GM21786 (cell line): ENCODE results near the gene E4F1.
"Not testable (repeated sequence)": the region's sequence is repeated elsewhere in the genome, so short reads cannot be mapped to it uniquely, and the experiment has no call there.

Experiments
- ATAC-seq: cut with Tn5 transposase; IDR thresholded peaks from one replicate; pipeline ENCODE4 v1.9.1; 2021; ENCODE audit not compliant: unreplicated experiment

Gene E4F1

GRCh38 chr16:2240331-2240730, 16.9 kb downstream of the E4F1 start:
- ATAC-seq: not testable (repeated sequence)

GRCh38 chr16:2242598-2242997, 19.2 kb downstream of the E4F1 start:
- ATAC-seq: no peak

- ATAC-seq: no peak
These were observed 19.7 kb downstream of the E4F1 start for GRCh38 chr16:2243031-2243528.

GRCh38 chr16:2243781-2244180, 20.4 kb downstream of the E4F1 start:
- ATAC-seq: no peak

GRCh38 chr16:2244301-2244700, 20.9 kb downstream of the E4F1 start:
- no peak for ATAC-seq

GRCh38 chr16:2244926-2245795, 21.8 kb downstream of the E4F1 start:
- no peak for ATAC-seq

GRCh38 chr16:2246301-2246885, 23.0 kb downstream of the E4F1 start:
- ATAC-seq: no peak

- ATAC-seq: no peak
These were observed 27.4 kb downstream of the E4F1 start for GRCh38 chr16:2250652-2251295.

GRCh38 chr16:2251296-2252111, 28.1 kb downstream of the E4F1 start, which contains the start of gene ECI1:
Gene ECI1, minus strand, starts transcription at chr16:2251587. Its CDS starts 21 bp downstream, at chr16:2251566.
- peak; percentile 93 for ATAC-seq

GRCh38 chr16:2252806-2253148, 29.4 kb downstream of the E4F1 start:
- no peak for ATAC-seq

- no peak for ATAC-seq
These were observed 29.9 kb downstream of the E4F1 start for GRCh38 chr16:2253293-2253692.

- ATAC-seq: no peak
These were observed 33.2 kb downstream of the E4F1 start for GRCh38 chr16:2256531-2257140.

GRCh38 chr16:2257726-2258125, 34.3 kb downstream of the E4F1 start:
- ATAC-seq: no peak

GRCh38 chr16:2258530-2258929, 35.1 kb downstream of the E4F1 start:
- not testable (repeated sequence) for ATAC-seq

GRCh38 chr16:2260250-2260649, 36.9 kb downstream of the E4F1 start:
- no peak for ATAC-seq

- not testable (repeated sequence) for ATAC-seq
These were observed 39.6 kb downstream of the E4F1 start for GRCh38 chr16:2263026-2263425.

- not testable (repeated sequence) for ATAC-seq
These were observed 43.5 kb downstream of the E4F1 start for GRCh38 chr16:2266887-2267286.

- ATAC-seq: peak; percentile 46
These were observed 44.1 kb downstream of the E4F1 start for GRCh38 chr16:2267505-2267912.

- peak; percentile 74 for ATAC-seq
These were observed 44.7 kb downstream of the E4F1 start, which contains the start of gene RNPS1 for GRCh38 chr16:2267913-2268666. Gene RNPS1, minus strand, starts transcription at chr16:2268126. Its CDS starts 3,483 bp downstream, at chr16:2264643.

- ATAC-seq: no peak
These were observed 46.7 kb downstream of the E4F1 start for GRCh38 chr16:2270070-2270462.
